Measurements from ENCODE around the gene PPDPF.

The PPDPF gene

GRCh38 chr20:63564036-63564810 lies 43.7 kb downstream of the PPDPF start:
- no peaks in the 10 kb centered on the region for H3K4me1 ChIP-seq
- no peaks in the 10 kb centered on the region for H3K9me3 ChIP-seq
- H3K36me3 ChIP-seq, result peaks cover 10 to 78% (median 64%) of the 10 kb centered on the region in 3 donors
- H3K4me3 ChIP-seq, result no peak overlapping the region
- H3K27ac ChIP-seq, result no peak overlapping the region
- H3K27me3 ChIP-seq, result no peaks in the 10 kb centered on the region
- intact Hi-C loops (cut with DNase I; ENCODE audit: low total_unique reads), result no loop called here
- TF ChIP-seq CTCF (IDR thresholded peaks at IDR 0.05), result no peak
- no peak for DNase-seq

- Histone ChIP-seq H3K9me3 (no peaks in the 10 kb centered on the region), H3K27me3 (no peaks in the 10 kb centered on the region), H3K36me3 (peaks cover 10 to 71% (median 58%) of the 10 kb centered on the region in 3 donors), H3K4me1 (no peaks in the 10 kb centered on the region), H3K4me3 (no peak overlapping the region), H3K27ac (no peak overlapping the region)
- intact Hi-C loops (cut with DNase I; ENCODE audit: low total_unique reads), result loop anchor here (5.0 kb wide), 1 partner anchor 52 kb away; no protein-coding TSS in a partner anchor
- DNase-seq, result no peak
- TF ChIP-seq CTCF (IDR thresholded peaks at IDR 0.05), result no peak
Measured at GRCh38 chr20:63565021-63565698, 44.6 kb downstream of the PPDPF start.

GRCh38 chr20:63565699-63566335 lies 45.3 kb downstream of the PPDPF start:
- no peak overlapping the region for H3K27ac ChIP-seq
- H3K9me3 ChIP-seq, result no peaks in the 10 kb centered on the region
- H3K27me3 ChIP-seq, result no peaks in the 10 kb centered on the region
- H3K36me3 ChIP-seq, result peaks cover 10 to 65% (median 51%) of the 10 kb centered on the region in 3 donors
- H3K4me1 ChIP-seq, result no peaks in the 10 kb centered on the region
- no peak for TF ChIP-seq CTCF (IDR thresholded peaks at IDR 0.05)
- no peak for DNase-seq
- intact Hi-C loops (cut with DNase I; ENCODE audit: low total_unique reads), result loop anchor here (5.0 kb wide), 1 partner anchor 51 kb away; no protein-coding TSS in a partner anchor
- H3K4me3 ChIP-seq, result no peak overlapping the region

GRCh38 chr20:63566395-63567135 lies 46.0 kb downstream of the PPDPF start:
- Histone ChIP-seq H3K4me3 (no peak overlapping the region), H3K36me3 (peaks cover 10 to 57% (median 44%) of the 10 kb centered on the region in 3 donors), H3K9me3 (no peaks in the 10 kb centered on the region), H3K27ac (no peak overlapping the region), H3K27me3 (no peaks in the 10 kb centered on the region), H3K4me1 (no peaks in the 10 kb centered on the region)
- no peak for DNase-seq
- intact Hi-C loops (cut with DNase I; ENCODE audit: low total_unique reads), result loop anchor here (5.0 kb wide), 1 partner anchor 51 kb away; no protein-coding TSS in a partner anchor
- TF ChIP-seq CTCF (IDR thresholded peaks at IDR 0.05), result no peak

- Histone ChIP-seq H3K27me3 (no peaks in the 10 kb centered on the region), H3K9me3 (no peaks in the 10 kb centered on the region), H3K27ac (no peak overlapping the region), H3K4me1 (no peaks in the 10 kb centered on the region), H3K4me3 (no peak overlapping the region), H3K36me3 (peaks cover 10 to 54% (median 39%) of the 10 kb centered on the region in 3 donors)
- no peak for TF ChIP-seq CTCF (IDR thresholded peaks at IDR 0.05)
- no peak for DNase-seq
- intact Hi-C loops (cut with DNase I; ENCODE audit: low total_unique reads), result loop anchor here (5.0 kb wide), 1 partner anchor 50 kb away; no protein-coding TSS in a partner anchor
Measured at GRCh38 chr20:63567136-63567385, 46.5 kb downstream of the PPDPF start.
